Embryonic facial prominence (tissue), 1 donor: ENCODE results near the gene RHEB.

Experiments used
- DNase-seq: peaks from one replicate; pipeline ENCODE4 v3.0.0-alpha.2; 2016; ENCODE audit errors: extremely low spot score

Gene RHEB

GRCh38 chr7:151470711-151471110 is 49.0 kb downstream of the RHEB start:
- no peak for DNase-seq

GRCh38 chr7:151469281-151469680 is 50.4 kb downstream of the RHEB start:
- no peak for DNase-seq

GRCh38 chr7:151468217-151469018 is 51.3 kb downstream of the RHEB start:
- DNase-seq, result no peak

- no peak for DNase-seq
Observed at GRCh38 chr7:151465169-151465568, 54.5 kb downstream of the RHEB start.

GRCh38 chr7:151462306-151462779 is 57.4 kb downstream of the RHEB start:
- no peak for DNase-seq

GRCh38 chr7:151461942-151462230 is 57.8 kb downstream of the RHEB start:
- DNase-seq, result no peak

- DNase-seq, result no peak
Observed at GRCh38 chr7:151461096-151461941, 58.4 kb downstream of the RHEB start.

GRCh38 chr7:151460474-151460855 is 59.2 kb downstream of the RHEB start:
- no peak for DNase-seq

GRCh38 chr7:151459726-151460473 is 59.8 kb downstream of the RHEB start:
- DNase-seq, result peak; percentile 60

GRCh38 chr7:151457534-151457933 is 62.2 kb downstream of the RHEB start:
- DNase-seq, result no peak

- no peak for DNase-seq
Observed at GRCh38 chr7:151456782-151457181, 62.9 kb downstream of the RHEB start.

GRCh38 chr7:151456276-151456675 is 63.4 kb downstream of the RHEB start:
- no peak for DNase-seq

- no peak for DNase-seq
Observed at GRCh38 chr7:151455690-151456089, 64.0 kb downstream of the RHEB start.

GRCh38 chr7:151454932-151455530 is 64.7 kb downstream of the RHEB start:
- no peak for DNase-seq

- DNase-seq, result no peak
Observed at GRCh38 chr7:151454305-151454704, 65.4 kb downstream of the RHEB start.

GRCh38 chr7:151453326-151453791 is 66.3 kb downstream of the RHEB start:
- DNase-seq, result no peak

- no peak for DNase-seq
Observed at GRCh38 chr7:151452680-151453325, 66.9 kb downstream of the RHEB start.

- DNase-seq, result no peak
Observed at GRCh38 chr7:151451626-151452571, 67.8 kb downstream of the RHEB start.

- no peak for DNase-seq
Observed at GRCh38 chr7:151451156-151451555, 68.5 kb downstream of the RHEB start.

GRCh38 chr7:151449990-151450389 is 69.7 kb downstream of the RHEB start:
- no peak for DNase-seq
